Suppressor macrophage treated with lipopolysaccharide for 4 hours (primary cell): ENCODE results near the gene FBXO34.
"Not testable (repeated sequence)": the region's sequence is repeated elsewhere in the genome, so short reads cannot be mapped to it uniquely, and the experiment has no call there.

ENCODE experiments used
- DNase-seq: peaks from one replicate; pipeline ENCODE4 v3.0.0-alpha.2; 2020

The FBXO34 gene

GRCh38 chr14:55350461-55350860, 79.2 kb downstream of the FBXO34 start:
- DNase-seq: no peak

GRCh38 chr14:55351111-55351510, 79.9 kb downstream of the FBXO34 start:
- no peak for DNase-seq

GRCh38 chr14:55352201-55352600, 81.0 kb downstream of the FBXO34 start:
- no peak for DNase-seq

- DNase-seq: no peak
Observed at GRCh38 chr14:55353686-55354467, 82.7 kb downstream of the FBXO34 start.

GRCh38 chr14:55354500-55354899, 83.3 kb downstream of the FBXO34 start:
- DNase-seq: peak; percentile 37

- DNase-seq: no peak
Observed at GRCh38 chr14:55355922-55356321, 84.7 kb downstream of the FBXO34 start.

GRCh38 chr14:55356913-55357312, 85.7 kb downstream of the FBXO34 start:
- DNase-seq: no peak

- no peak for DNase-seq
Observed at GRCh38 chr14:55359307-55359706, 88.1 kb downstream of the FBXO34 start.

- DNase-seq: no peak
Observed at GRCh38 chr14:55361190-55361589, 90.0 kb downstream of the FBXO34 start.

- DNase-seq: no peak
Observed at GRCh38 chr14:55366271-55366670, 95.0 kb downstream of the FBXO34 start.

GRCh38 chr14:55370883-55371455, 99.7 kb downstream of the FBXO34 start:
- DNase-seq: no peak

GRCh38 chr14:55372423-55372822, 101.2 kb downstream of the FBXO34 start:
- DNase-seq: no peak

- DNase-seq: no peak
Observed at GRCh38 chr14:55372825-55373224, 101.6 kb downstream of the FBXO34 start.

- no peak for DNase-seq
Observed at GRCh38 chr14:55373784-55374705, 102.8 kb downstream of the FBXO34 start.

GRCh38 chr14:55374771-55375170, 103.5 kb downstream of the FBXO34 start:
- no peak for DNase-seq

- no peak for DNase-seq
Observed at GRCh38 chr14:55377236-55377635, 106.0 kb downstream of the FBXO34 start.

- DNase-seq: no peak
Observed at GRCh38 chr14:55381040-55381439, 109.8 kb downstream of the FBXO34 start.

- DNase-seq: no peak
Observed at GRCh38 chr14:55381561-55381960, 110.3 kb downstream of the FBXO34 start.

GRCh38 chr14:55382483-55382882, 111.3 kb downstream of the FBXO34 start:
- DNase-seq: no peak

- not testable (repeated sequence) for DNase-seq
Observed at GRCh38 chr14:55383056-55383466, 111.8 kb downstream of the FBXO34 start.

- no peak for DNase-seq
Observed at GRCh38 chr14:55383541-55384140, 112.4 kb downstream of the FBXO34 start.

- DNase-seq: no peak
Observed at GRCh38 chr14:55384536-55384935, 113.3 kb downstream of the FBXO34 start.
